Measurements from ENCODE around the gene PRSS33.

Gene PRSS33, protein sequence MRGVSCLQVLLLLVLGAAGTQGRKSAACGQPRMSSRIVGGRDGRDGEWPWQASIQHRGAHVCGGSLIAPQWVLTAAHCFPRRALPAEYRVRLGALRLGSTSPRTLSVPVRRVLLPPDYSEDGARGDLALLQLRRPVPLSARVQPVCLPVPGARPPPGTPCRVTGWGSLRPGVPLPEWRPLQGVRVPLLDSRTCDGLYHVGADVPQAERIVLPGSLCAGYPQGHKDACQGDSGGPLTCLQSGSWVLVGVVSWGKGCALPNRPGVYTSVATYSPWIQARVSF

DNA sequence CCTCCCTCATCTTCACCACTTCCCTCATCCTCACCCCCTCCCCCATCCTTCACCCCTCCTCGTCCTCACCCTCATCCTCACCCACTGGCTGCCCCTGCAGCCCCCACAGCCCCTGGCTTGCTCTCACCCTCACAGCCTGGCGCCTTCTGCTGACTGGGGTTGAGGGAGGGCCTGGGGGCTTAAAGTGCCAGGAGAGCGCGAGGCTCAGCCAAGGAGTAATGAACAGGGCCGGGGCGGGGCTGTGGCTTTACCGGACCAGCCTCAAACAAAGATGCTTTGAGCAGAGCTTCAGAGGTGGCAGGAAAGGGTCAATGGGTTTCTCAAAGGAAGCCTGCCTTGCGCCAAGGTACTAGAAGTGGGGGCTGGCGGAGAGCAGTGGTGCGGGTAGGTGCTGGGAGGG, at the start of gene PRSS33:
Gene PRSS33 (minus strand): TSS at position 155 of the 400 bp plus-strand sequence. CDS start 1,013 bp downstream, outside the sequence.
- DNase-seq: no peak

DNA sequence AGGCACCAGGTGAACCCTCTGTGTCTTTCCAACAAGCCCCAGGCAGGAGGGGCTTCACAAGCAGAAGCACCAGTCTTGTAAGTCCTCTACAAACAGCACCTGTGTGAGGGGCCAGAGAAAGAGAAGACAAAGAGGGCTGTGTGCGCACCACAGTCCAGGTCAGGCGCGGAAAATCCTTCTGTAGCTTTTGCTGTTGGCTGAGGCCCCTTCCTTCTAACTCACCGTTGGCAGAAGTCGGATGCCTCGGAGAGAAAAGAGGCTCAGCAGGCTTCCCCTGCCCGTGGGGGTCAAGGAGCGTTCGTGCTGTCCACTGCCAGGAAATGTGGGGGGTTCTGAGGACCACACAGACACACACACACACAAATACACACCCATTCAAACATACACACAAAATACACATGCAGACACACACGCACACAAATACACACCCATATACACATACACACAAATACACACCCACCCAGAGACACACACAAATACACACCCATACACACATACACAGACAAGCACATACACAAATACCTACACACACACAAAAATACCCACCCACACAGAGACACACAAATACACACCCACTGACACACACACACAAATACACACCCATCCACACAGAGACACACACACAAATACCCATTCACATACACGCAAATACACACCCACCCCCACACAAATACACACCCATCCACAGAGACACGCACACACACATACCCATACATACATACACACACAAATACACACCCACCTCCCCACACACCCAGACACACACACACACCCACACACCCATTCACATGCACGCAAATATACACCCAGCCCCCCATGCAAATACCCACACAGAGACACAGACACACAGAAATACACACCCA, 49.5 kb upstream of the PRSS33 start:
- DNase-seq: no peak

DNA sequence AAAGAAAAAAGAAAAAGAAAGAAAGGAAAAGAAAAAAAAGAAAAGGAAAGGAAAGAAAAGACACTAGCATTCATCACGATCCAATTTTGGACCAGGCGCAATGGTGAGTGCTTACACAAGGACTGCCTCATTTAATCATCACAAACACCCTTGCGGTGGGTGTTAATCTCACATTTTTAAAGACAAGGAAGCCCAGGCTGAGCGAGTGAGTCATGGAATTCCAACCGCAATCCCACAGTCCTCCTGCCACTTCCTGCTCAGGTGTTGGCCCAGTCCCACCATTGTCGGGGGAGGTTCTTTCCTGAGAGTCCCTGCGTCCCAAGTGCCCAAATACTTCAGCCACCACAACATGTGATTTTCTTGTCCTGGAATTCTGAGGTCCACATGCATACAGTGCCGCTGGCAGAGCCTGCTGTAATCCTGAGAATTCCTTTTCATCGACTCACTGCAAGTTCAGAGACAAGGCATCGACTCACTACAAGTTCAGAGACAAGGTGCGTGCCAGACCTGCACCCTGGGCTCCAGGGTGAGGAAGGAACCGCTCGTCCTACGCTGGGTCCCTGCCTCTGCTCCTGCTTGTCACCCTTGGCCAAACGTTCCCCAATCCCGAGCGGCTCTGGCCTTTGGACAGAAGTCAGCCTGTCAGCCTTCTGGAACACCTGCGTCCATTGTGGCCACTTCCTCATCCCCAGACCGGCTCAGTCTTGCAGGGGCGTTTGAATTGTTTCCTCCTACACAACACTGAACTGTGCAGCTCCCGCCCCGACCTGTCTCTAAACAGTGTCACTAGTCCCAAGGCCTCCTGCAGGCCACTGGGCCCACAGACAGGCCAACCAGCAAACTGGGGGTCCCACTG, 48.5 kb upstream of the PRSS33 start:
- no peak for DNase-seq

DNA sequence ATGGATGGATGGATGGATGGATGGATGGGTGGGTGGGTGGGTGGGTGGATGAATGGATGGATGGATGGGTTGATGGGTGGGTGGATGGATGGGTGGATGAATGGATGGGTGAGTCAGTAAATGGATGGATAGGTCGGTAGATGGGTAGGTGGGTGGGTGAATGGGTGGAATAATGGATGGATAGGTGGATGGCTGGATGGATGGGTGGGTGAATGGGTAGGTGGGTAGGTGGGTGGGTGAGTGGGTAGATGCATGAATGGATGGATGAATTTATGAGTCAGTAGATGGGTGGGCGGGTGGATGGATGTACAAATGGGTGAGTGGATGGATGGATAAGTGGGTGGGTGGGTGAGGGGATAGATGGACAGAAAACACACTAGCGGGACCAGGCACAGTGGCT, 47.6 kb upstream of the PRSS33 start:
- DNase-seq: no peak

DNA sequence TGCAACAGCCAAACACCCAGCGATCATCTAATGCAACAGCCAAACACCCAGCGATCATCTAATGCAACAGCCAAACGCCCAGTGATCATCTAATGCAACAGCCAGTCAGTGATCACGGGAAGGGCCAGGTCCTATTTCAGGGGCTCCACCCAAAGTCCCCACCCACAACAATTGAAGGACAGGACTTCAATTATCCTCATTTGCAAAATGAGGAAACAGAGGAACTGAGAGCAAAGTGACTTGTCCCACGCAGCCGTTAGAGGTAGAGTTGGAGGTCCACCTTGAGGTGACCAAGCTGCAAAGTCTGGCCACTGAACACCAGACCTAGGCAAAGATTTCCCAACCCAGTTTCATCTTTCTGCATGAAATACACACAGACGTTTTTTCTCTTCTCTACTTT, 46.4 kb upstream of the PRSS33 start:
- DNase-seq: no peak

DNA sequence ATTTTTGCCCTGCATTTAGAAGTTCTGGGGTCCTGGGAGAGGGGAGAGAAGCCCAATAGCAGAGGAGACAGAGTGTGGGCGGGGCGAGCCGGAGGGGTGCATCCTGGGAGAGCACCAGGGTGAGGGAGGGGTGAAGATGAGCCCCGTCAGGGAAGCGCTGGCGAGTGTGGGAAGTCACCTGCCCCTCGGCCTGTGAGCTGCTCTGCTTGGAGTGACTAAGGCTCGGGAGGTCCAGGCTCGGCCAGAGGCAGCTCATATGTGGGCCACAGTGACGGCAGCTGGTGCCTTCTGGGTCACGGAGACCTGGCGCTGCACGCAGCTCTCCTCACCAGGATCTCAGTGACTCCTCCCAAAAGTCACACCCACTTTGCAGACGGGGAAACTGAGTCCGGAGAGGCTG, 43.8 kb upstream of the PRSS33 start:
- DNase-seq: no peak

DNA sequence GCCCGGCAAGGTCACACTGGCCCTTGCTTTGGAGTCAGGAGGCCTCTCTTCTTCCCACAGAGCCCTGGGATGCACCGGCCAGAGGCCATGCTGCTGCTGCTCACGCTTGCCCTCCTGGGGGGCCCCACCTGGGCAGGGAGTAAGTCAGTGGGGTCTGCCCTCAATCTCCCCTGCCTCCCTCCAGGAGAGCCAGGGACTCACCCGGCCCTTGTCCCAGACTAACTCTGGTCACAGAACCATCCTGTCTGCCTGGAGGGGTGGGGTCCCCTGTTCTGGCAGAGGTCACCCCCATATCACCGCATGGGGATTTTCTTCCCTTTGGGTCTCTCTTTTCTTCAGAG, 43.0 kb upstream of the PRSS33 start:
- DNase-seq: no peak

DNA sequence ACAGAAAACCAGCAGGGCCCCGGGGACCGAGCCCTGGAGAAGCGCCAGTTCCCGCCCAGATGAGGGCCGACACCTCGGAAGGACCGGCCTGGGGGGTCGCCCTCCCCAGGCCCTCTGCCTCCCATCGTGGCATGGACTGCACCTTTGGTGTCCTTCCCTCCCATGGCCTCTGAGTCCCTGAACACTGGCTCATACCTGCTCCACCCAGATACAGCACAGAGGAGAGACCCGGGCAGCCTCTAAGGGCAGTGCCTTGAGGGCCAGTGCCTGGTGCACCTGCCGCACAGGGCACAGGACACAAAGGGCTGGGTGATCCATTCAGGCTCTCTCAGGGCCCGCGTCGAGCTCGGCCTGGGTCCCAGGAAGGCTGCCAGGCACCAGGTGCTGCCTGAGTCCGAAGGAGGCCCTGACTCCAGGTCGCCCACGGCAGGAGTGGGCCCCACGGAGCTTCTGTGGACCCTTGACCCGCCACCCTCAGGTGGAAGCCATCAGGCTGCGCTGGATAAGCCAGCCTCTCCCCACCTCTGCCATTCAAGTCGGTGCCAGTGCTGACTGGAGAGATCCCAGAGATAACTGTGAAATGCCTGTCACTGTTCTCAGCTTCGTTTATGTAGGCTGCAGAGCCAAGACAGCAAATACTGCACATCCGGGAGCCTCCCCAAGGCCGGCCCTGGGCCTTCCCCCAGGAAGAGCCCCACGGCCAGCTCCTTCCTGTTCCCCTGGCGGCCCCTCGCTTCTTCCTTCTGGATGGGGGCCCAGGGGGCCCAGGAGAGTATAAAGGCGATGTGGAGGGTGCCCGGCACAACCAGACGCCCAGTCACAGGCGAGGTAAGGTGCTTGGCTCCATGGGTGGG, 42.4 kb upstream of the PRSS33 start, which contains the start of gene ZG16B:
Gene ZG16B (plus strand): TSS at position 803 of the 854 bp plus-strand sequence. CDS start 139 bp downstream, outside the sequence.
- DNase-seq: peak; percentile 20

DNA sequence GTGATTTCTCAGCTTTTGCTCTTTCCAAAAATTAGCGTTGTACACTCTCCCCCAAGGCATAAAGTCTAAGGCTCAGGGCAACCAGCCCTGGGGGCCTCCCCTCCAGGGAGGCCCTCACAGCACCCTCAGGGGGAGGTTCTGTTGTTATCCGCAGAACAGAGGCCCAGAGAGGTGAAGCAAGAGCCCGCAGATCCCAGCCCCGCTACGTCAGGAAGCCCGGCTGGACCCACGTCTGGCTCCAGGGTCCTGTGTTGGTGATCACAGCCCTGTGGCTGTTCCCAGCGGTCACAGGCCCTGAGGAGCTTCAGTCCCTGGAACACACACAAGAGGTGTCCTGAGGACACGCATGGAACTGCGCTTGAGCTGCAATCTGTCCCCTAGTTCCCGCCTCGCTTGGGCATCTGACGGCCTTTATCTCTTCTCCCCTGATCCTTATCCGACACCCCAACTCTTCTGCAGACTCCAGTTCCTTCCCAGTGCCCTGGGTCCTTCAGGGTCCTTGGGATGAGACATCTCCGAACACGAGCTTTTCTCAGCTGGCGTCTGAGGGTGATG, 41.6 kb upstream of the PRSS33 start:
- no peak for DNase-seq

DNA sequence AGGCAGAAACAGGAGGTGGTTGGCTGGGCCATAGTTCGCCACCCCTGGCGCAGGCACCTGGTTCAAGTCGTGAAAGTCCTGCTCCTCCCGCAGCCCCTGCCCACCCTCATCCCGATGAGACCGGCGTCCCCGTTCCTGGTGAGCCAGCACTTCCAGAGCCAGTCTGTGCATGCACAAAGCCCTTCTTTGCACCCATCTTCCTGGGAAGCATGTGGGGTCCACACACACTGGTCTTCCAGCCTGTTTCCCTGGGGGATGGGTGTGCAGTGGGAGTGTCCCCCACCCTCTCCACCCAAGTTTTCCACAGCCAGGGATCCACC, 41.1 kb upstream of the PRSS33 start:
- DNase-seq: no peak

DNA sequence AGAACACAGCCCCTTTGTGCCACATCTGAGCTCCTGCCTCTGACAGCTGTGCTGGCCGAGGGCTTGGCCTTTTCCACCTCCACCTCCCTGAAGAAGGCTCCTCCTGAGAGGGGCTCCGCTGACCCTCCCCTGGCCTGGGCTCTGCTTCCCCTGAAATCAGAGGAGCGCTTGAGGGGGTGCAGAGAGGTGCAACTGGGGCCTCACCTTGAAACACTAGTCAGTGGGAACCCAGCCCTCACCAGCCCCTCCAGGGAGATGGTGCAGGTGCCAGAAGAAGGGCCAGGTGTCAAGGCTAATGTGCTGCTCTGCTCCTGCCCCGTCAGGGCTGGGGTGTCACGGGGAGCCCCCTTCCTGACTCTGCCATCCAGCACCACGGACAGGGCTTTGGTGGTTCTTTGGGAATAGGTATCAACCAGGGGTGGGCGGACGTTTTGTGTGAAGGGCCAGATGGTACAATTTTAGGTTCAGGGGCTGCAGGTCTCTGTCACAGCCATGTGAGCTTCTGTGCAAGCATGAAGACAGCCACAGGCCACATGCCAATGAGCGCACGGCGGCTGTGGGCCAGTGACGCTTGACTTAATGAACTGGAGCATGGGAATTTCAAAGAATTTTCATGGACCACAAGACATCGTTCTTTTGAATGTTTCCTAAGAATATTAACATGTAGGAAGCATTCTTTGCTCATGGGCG, 40.6 kb upstream of the PRSS33 start:
- no peak for DNase-seq

DNA sequence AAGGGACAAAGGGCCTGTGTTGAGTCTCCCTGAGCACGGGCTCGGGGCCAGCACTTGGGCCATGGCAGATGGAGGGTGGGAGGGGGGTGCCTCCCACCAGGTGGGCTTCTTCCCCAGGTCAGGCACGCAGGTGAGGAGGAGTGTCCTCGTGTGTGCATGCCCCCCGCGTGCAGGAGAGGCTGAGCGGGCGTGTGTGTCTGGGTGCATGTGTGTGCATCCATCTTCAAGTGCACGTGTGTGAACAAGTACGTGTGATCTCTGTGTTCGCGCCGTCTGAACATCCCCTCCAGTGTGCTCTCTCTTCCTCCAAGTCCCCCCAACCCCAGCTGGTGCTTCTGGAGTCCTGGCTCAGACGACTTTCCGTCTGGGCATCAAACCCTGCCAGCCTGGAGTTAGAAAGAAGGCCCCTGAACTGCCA, 40.0 kb upstream of the PRSS33 start:
- DNase-seq: no peak

DNA sequence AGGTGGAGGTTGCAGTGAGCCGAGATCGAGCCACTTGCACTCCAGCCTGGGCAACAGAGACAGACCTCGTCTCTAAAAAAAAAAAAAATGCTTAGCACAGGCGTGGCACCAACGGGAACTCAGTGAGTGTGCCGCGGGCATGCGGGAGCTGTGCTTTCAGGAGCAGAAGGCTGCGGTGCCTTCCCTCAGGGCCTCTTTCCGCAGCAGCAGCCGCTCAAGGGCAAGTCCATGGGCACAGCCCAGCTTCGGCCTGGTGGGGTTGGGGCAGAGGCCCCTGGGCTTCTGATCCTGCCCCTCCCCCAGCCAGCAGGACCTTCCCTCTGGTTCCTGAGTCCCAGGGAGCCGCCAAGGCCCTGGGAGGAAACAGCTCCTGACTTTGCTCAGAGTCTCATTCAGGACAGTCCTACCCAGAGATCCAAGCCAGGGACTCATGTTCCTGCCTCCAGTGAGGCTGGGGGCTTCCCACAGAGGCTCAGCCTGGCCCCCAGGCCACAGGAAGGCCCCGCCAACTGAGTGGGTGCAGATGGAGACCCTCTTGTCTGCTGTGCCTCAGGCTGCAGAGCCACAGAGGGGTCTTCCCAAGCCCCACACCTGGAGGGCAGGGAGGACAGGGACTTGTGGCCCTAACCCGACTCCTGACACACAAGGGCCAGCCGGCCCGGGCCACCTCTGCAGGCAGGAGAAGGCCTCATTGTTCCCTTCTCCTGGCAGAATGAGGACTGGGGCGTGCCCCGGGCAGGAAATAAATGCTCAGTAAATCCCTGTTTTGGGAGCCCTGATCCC, 39.4 kb upstream of the PRSS33 start:
- no peak for DNase-seq

DNA sequence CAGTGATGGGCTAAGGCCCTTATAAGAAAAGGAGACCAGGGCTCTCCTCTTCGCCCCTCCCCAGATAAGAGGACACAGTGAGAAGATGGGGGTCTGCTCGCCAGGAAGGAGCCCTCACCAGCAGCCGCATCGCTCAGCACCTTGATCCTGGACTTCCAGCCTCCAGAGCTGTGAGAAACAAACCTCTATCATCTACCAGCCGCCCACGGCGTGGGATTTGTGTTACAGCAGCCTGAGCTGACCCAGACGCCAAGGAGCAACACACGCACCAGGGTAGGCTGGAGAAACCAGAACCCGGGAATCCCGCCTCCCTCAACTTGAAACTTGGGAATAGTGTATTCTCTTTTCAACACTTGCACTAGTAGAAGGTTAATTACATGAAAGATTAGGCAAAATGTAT, 38.5 kb upstream of the PRSS33 start:
- no peak for DNase-seq

DNA sequence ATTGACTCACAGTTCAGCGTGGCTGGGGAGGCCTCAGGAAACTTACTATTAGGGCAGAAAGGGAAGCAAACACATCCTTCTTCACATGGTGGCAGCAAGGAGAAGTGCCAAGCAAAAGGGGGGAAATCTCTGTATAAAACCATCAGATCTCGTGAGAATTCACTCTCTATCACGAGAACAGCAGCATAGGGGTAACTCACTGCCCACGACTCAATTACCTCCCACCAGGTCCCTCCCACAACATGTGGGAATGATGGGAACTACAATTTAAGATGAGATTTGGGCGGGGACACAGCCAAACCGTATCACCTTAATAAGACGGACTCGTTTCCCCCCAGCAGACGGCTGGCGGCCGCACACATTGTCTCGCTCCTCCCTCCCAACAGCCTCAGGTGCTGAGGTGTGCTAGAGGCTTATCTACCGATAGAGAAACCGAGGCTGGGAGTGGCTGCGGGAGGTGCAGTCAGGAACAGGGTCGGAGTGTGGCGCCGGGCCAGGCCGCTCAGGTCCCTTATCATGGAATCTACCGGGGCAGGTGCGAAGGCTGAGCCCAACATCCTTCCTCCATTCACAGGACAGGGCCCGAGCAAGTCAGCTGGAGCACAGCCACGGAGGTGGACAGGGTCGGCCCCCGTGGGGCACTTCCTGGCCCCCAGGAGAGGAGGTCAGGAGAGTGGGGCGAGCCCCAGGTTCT, 37.8 kb upstream of the PRSS33 start:
- DNase-seq: no peak

DNA sequence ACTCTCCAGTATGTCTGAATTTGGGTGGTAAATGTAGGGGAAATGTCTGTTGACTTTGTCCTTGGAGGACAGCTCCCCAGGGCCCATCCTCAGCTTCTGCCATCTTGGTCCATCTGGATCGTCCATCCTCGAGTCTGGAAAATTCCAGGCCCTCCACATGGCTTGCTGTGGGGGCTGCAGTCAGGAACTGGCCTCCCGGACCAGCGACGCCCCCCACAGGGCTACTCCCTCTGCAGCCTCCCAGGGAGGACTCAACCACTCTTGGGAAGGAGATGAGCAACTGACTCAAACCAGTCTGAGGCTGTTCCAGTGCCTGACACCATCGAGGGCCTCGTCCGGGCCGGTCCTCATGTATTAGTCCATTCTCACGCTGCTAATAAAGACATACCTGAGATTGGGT, 37.3 kb upstream of the PRSS33 start:
- no peak for DNase-seq

DNA sequence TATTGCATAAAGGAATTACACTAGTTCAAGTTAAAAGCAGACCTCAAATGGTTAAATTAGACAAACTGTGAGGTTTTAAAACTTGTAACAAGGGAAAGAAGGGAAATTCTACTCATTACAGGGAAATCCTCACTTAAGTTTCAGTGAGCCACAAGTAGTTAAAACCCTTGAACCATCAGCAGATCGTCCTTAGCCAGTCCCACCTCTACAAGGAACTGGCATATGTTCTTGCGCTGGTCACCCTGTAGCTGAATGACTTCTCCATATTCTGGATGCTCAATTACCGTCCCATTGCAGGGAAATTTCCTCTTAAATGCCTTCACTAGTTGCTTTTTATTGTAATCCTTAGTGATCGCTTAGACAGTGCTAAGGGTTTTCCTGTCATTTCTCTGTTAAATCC, 35.1 kb upstream of the PRSS33 start:
- no peak for DNase-seq

DNA sequence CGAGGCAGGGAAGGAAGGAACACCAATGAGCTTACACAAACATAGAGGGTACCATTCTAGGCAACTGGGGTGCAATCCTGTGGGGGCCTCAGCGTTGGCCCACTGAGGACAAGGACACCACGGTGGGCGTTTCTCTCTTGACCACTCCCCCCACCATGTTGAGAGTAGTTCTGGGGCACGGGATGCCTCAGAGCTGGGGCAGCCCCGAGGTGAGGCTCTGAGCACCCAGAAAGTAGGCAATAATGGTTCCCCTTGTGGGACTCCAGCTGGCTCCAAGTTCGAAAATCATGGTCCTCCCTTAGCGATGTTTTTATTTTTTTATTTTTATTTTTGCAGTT, 34.8 kb upstream of the PRSS33 start:
- DNase-seq: no peak

DNA sequence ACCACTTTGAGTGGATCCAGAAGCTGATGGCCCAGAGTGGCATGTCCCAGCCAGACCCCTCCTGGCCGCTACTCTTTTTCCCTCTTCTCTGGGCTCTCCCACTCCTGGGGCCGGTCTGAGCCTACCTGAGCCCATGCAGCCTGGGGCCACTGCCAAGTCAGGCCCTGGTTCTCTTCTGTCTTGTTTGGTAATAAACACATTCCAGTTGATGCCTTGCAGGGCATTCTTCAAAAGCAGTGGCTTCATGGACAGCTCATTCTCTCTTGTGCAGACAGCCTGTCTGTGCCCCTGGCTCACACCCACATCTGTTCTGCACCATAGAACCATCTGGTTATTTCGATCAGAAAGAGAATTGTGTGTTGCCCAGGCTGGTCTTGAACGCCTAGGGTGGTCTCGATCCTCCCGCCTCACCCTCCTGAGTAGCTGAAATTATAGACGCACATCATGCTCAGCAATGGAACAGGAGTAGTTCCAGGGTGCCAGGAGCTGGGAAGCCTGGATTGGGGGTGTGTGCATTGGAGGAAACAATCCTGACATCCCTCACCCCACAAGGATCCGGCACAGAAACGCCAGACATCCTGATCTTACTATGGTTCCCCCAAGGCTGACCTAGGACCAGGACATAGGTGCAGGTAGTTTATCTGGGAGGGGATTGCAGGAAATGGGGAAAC, 34.3 kb upstream of the PRSS33 start:
- no peak for DNase-seq
